KG1 (cell line): ENCODE data around the gene PCDHA2.
"Not testable (repeated sequence)": the region's sequence is repeated elsewhere in the genome, so short reads cannot be mapped to it uniquely, and the experiment has no call there.

Experiments
- DNase-seq: peaks from one replicate; lab custom pipeline; 2025; lab: John Stamatoyannopoulos, UW

Gene PCDHA2

GRCh38 chr5:140794595-140795258, at the start of gene PCDHA2:
Gene PCDHA2 (plus strand): TSS chr5:140794852.
- no peak for DNase-seq

DNA sequence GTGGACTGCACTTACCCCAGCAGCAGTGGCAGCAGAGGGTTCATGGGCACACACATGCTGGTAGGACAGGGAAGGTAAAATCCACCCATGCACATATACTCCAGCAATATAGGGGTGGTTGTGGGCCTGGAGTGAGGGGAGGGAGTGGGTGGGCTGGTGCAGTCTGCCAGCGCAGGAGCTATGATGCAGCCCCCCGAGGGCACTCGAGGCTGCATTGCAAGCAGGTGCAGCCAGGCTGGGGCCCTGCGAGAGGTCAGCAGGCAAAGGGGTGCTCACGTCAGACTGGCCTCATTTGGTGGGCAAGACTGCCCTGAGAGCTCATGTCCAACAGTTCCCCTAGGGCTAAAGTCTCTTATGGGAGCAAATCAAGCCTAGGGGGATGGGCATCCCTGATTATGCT, 41.1 kb upstream of the PCDHA2 start:
- DNase-seq, result no peak

- DNase-seq, result no peak
Observed at GRCh38 chr5:140764177-140764973, 30.3 kb upstream of the PCDHA2 start.

DNA sequence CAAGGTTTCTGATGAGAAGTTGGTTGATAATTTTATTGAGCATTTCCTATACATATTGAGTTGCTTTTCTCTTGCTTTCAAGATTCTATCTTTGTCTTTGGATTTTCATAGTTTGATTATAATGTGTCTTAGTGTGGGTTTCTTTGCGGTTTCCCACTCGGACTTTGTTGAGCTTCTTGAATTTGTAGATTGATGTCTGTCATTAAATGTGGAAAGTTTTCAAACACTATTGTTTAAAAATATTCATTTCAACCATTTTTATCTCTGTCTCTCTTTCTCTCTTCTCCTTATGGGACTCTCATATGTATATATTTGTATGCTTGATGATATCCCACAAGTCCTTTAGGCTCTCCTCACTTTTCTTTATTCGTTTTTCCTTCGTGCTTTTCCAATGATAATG, 27.2 kb upstream of the PCDHA2 start:
- no peak for DNase-seq

GRCh38 chr5:140780512-140780911, 14.1 kb upstream of the PCDHA2 start:
- DNase-seq, result no peak

DNA sequence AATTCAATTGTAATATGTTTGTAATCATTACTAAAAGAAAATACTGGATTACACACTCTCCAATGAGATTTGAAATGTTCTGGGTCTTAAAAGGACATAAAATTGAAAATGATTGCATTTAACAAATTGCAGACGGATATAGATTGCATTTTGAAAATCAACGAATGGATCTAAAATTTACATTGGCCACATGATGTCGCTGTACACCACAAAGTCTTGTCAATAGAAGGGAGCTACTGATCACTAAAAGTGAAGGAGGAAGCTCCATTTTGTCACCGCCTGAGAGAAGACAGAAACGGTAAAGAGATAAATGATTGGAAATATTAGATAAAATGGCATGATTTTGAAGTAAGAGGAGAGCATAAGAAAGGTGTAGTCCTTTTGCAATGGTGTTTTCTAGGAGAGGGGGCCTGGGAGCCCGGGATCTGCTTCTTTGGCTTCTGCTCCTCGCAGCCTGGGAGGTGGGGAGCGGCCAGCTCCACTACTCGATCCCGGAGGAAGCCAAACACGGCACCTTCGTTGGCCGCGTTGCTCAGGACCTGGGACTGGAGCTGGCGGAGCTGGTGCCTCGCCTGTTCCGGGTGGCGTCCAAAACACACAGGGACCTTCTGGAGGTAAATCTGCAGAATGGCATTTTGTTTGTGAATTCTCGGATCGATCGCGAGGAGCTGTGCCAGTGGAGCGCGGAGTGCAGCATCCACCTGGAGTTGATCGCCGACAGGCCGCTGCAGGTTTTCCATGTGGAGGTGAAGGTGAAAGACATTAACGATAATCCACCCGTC, 8.6 kb upstream of the PCDHA2 start, which contains the start of gene PCDHA1:
Gene PCDHA1, plus strand, starts transcription at position 236 of the 782 bp plus-strand sequence.
- DNase-seq, result no peak

DNA sequence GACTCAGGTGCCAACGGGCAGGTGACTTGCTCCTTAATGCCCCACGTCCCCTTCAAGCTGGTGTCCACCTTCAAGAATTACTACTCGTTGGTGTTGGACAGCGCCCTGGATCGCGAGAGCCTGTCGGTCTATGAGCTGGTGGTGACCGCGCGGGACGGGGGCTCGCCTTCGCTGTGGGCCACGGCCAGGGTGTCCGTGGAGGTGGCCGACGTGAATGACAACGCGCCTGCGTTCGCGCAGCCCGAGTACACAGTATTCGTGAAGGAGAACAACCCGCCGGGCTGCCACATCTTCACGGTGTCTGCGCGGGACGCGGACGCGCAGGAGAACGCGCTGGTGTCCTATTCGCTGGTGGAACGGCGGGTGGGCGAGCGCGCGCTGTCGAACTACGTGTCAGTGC, 7.2 kb upstream of the PCDHA2 start:
- DNase-seq, result not testable (repeated sequence)

DNA sequence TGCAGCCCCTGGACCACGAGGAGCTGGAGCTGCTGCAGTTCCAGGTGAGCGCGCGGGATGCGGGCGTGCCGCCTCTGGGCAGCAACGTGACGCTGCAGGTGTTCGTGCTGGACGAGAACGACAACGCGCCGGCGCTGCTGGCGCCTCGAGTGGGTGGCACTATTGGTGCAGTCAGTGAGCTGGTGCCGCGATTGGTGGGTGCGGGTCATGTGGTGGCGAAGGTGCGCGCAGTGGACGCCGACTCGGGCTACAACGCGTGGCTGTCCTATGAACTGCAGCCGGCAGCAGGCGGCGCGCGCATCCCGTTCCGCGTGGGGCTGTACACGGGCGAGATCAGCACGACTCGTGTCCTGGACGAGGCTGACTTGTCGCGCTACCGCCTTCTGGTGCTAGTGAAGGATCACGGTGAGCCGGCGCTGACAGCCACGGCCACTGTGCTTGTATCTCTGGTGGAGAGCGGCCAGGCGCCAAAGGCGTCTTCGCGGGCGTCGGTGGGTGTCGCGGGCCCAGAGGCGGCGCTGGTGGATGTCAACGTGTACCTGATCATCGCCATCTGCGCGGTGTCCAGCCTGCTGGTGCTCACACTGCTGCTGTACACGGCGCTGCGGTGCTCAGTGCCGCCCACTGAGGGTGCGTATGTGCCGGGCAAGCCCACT, 6.7 kb upstream of the PCDHA2 start:
- DNase-seq, result not testable (repeated sequence)

DNA sequence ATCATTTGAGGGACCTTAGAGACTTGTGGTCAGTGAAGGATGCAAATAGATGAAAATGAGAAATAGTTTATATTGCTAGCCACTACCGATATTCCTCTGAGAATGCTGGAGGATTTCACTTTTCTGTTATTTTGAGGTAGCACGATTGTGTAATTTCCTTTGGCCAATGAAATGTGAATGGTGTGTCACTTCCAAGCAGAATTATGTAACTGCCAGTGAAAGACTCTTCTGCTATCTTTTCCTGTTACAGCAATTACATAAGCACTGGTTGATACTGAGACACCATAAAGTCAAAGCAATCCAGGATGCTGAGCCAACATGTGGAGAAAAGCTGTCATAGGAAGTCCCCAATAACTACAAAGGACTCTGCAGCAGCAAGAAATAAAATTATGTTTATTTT, 3.6 kb upstream of the PCDHA2 start:
- no peak for DNase-seq

GRCh38 chr5:140795259-140795641, 598 bp downstream of the PCDHA2 start:
- DNase-seq, result no peak

GRCh38 chr5:140796072-140796717, 1.5 kb downstream of the PCDHA2 start:
- not testable (repeated sequence) for DNase-seq

DNA sequence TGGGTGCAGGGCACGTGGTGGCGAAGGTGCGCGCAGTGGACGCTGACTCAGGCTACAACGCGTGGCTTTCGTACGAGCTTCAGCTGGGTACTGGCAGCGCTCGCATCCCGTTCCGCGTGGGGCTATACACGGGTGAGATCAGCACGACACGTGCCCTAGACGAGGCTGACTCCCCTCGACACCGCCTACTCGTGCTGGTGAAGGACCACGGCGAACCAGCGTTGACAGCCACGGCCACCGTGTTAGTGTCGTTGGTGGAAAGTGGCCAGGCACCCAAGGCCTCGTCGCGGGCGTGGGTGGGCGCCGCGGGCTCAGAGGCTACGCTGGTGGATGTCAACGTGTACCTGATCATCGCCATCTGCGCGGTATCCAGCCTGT, 2.1 kb downstream of the PCDHA2 start:
- no peak for DNase-seq

- no peak for DNase-seq
Observed at GRCh38 chr5:140800816-140801493, 6.3 kb downstream of the PCDHA2 start, which contains the start of gene PCDHA3. Gene PCDHA3 (plus strand): TSS chr5:140801057.

GRCh38 chr5:140801494-140801841, 6.8 kb downstream of the PCDHA2 start:
- no peak for DNase-seq

DNA sequence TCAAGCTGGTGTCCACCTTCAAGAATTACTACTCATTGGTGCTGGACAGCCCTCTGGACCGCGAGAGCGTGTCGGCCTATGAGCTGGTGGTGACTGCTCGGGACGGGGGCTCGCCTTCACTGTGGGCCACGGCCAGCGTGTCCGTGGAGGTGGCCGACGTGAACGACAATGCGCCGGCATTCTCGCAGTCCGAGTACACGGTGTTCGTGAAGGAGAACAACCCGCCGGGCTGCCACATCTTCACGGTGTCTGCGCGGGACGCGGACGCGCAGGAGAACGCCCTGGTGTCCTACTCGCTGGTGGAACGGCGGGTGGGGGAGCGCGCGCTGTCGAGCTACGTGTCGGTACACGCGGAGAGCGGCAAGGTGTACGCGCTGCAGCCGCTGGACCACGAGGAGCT, 7.7 kb downstream of the PCDHA2 start:
- not testable (repeated sequence) for DNase-seq

DNA sequence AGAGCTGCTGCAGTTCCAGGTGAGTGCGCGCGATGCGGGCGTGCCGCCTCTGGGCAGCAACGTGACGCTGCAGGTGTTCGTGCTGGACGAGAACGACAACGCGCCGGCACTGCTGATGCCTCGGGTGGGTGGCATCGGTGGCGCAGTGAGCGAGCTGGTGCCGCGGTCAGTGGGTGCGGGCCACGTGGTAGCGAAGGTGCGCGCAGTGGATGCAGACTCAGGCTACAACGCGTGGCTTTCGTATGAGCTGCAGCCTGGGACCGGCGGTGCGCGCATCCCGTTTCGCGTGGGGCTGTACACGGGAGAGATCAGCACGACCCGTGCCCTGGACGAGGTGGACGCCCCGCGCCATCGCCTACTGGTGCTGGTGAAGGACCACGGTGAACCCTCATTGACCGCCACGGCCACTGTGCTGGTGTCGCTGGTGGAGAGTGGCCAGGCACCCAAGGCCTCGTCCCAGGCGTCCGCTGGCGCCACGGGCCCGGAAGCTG, 8.2 kb downstream of the PCDHA2 start:
- DNase-seq, result no peak

GRCh38 chr5:140806834-140807775, 12.5 kb downstream of the PCDHA2 start, which contains the start of gene PCDHA4:
Gene PCDHA4 (plus strand): TSS chr5:140807068.
- DNase-seq, result peak; percentile 2

DNA sequence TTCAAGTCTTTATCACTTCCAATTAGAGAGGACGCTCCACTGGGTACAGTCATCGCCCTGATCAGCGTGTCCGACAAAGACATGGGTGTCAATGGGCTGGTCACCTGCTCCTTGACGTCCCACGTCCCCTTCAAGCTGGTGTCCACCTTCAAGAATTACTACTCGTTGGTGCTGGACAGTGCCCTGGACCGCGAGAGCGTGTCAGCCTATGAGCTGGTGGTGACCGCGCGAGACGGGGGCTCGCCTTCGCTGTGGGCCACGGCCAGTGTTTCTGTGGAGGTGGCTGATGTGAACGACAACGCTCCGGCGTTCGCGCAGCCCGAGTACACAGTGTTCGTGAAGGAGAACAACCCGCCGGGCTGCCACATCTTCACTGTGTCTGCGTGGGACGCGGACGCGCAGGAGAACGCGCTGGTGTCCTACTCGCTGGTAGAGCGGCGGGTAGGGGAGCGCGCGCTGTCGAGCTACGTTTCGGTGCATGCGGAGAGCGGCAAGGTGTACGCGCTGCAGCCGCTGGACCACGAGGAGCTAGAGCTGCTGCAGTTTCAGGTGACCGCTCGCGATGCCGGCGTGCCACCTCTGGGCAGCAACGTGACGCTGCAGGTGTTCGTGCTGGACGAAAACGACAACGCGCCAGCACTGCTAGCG, 13.7 kb downstream of the PCDHA2 start:
- not testable (repeated sequence) for DNase-seq

GRCh38 chr5:140808889-140809291, 14.2 kb downstream of the PCDHA2 start:
- no peak for DNase-seq
